Measurements from ENCODE around the gene VWF. TPM values are rescaled to one million over a fixed set of nuclear protein-coding genes. Genes with fewer than 3 reads are reported as not detected.

Gene VWF
- total and polyA plus RNA-seq, 2 donors (not counting 3 experiments of a cell fraction or from before 2014, with no cell fraction given) = 1,041 to 2,328 TPM

DNA sequence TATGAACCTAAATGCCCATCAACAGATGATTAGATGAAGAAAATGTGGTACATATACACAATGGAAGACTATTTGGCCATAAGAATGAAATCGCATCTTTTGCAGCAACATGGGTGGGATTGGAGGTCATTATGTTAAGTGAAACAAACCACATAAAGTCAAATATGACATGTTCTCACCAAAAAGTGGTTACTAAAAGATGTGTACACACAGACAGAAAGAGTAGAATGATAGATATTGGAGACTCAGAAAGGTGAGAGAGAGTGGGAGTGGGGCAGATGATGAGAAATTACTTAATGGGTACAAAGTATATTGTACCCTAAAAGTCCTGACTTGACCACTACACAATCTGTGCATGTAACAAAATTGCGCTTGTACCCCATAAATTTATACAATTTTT lies 19.6 kb downstream of the VWF start:
- Histone ChIP-seq H4K20me1 (replicated peaks; ENCODE audit: control insufficient read depth, extremely low read depth, insufficient read depth, low read length) (peaks cover 6% of the 10 kb centered on the region), H3K9ac (replicated peaks; ENCODE audit: extremely low read depth, insufficient read depth, low read length) (no peak overlapping the region), H3K9me1 (replicated peaks; ENCODE audit: control insufficient read depth, extremely low read depth, insufficient read depth, low read length) (no peaks in the 10 kb centered on the region), H3K4me1 (ENCODE audit: control insufficient read depth, extremely low read depth, insufficient read depth, low read length) (peaks cover 39% of the 10 kb centered on the region), H3K27me3 (ENCODE audit: control insufficient read depth in 2 of 2, insufficient read depth in 2 of 2, low read length in 2 of 2) (no peaks in the 10 kb centered on the region), H3K9me3 (replicated peaks; ENCODE audit: control insufficient read depth, insufficient read depth, low read length) (no peaks in the 10 kb centered on the region), H3K4me3 (replicated peaks in 1 of 3; ENCODE audit: insufficient read depth in 1 of 3, low read depth in 1 of 3, low read length in 3 of 3) (no peak overlapping the region), H3K79me2 (ENCODE audit: control insufficient read depth, insufficient read depth, low read length) (peaks cover 45% of the 10 kb centered on the region), H3K4me2 (ENCODE audit: insufficient read depth, low read length) (no peak overlapping the region), H3K27ac (ENCODE audit: insufficient read depth, low read depth, low read length) (no peak overlapping the region), H2AFZ (ENCODE audit: low read depth, low read length) (no peak overlapping the region), H3K36me3 (ENCODE audit: control insufficient read depth in 2 of 2, extremely low read depth in 1 of 2, insufficient read depth in 2 of 2, low read length in 2 of 2) (peaks cover 19 to 29% of the 10 kb centered on the region in 2 experiments)
- ChIA-PET POLR2A (interaction anchor here (0.6 kb wide), 1 partner anchor 66 kb away, joined by 4 read pairs; no protein-coding TSS in a partner anchor), CTCF (no interaction called here)
- FAIRE-seq (no peak), DNase-seq (ENCODE audit: low read depth, low spot score) (no peak)
- dilution Hi-C loops (cut with MboI; ENCODE audit: extremely low pct_ligation_motif_present, low sequenced_read_pairs) (no loop called here), intact Hi-C loops (cut with micrococcal nuclease) (no loop called here)
- BruUV-seq (replicated peaks) = no TSS peak
- TF ChIP-seq MYC (IDR thresholded peaks at IDR 0.05; ENCODE audit: low read depth, low read length) (no peak), FOS (IDR thresholded peaks at IDR 0.05; ENCODE audit: borderline replicate concordance, insufficient read depth, low read length) (no peak), JUN (IDR thresholded peaks at IDR 0.05; ENCODE audit: borderline replicate concordance, insufficient read depth, insufficient read length, low read depth) (no peak), POLR2AphosphoS5 (IDR thresholded peaks at IDR 0.05; ENCODE audit: insufficient read depth, low read depth, low read length) (no peak), EZH2 (IDR thresholded peaks at IDR 0.05; ENCODE audit: borderline replicate concordance, low read depth, low read length, severe bottlenecking) (no peak), GATA2 (IDR thresholded peaks at IDR 0.05; ENCODE audit: insufficient read depth, insufficient read length, low read depth, low read length) (no peak), POLR2A (IDR thresholded peaks at IDR 0.05; ENCODE audit: low read depth, low read length) (no peak)
- TF ChIP-seq, protein P1, sequence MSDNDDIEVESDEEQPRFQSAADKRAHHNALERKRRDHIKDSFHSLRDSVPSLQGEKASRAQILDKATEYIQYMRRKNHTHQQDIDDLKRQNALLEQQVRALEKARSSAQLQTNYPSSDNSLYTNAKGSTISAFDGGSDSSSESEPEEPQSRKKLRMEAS (IDR thresholded peaks at IDR 0.05; ENCODE audit: insufficient read depth, insufficient read length) = no peak
- TF ChIP-seq, protein P2, sequence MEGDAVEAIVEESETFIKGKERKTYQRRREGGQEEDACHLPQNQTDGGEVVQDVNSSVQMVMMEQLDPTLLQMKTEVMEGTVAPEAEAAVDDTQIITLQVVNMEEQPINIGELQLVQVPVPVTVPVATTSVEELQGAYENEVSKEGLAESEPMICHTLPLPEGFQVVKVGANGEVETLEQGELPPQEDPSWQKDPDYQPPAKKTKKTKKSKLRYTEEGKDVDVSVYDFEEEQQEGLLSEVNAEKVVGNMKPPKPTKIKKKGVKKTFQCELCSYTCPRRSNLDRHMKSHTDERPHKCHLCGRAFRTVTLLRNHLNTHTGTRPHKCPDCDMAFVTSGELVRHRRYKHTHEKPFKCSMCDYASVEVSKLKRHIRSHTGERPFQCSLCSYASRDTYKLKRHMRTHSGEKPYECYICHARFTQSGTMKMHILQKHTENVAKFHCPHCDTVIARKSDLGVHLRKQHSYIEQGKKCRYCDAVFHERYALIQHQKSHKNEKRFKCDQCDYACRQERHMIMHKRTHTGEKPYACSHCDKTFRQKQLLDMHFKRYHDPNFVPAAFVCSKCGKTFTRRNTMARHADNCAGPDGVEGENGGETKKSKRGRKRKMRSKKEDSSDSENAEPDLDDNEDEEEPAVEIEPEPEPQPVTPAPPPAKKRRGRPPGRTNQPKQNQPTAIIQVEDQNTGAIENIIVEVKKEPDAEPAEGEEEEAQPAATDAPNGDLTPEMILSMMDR (IDR thresholded peaks at IDR 0.05; ENCODE audit: extremely low read depth in 1 of 2, insufficient read depth in 1 of 2, low read depth in 1 of 2, low read length in 2 of 2) = no peak

Data from endothelial cell of umbilical vein (primary cell).